OCI-LY7 (cell line): Measurements from ENCODE around the gene JAZF1. TPM values are rescaled to one million over a fixed set of nuclear protein-coding genes. Genes with fewer than 3 reads are reported as not detected.

Experiments
- BruUV-seq: library from RNA; stranded (reverse); fragments of 400-500 nt; replicated peaks from 2 replicates; lab custom pipeline; 2021; lab: Mats Ljungman, UMichigan
- CTCF ChIA-PET: fragments of 300-600 bp; sonication (Branson Sonifier 250); formaldehyde crosslinking; loops from one replicate; lab custom pipeline; 2022; ENCODE audit warnings: antibody characterized with exemption; ENCODE audit not compliant: unreplicated experiment; lab: Charles Lee
- POLR2A ChIA-PET: fragments of 300-600 bp; sonication (Branson Sonifier 250); formaldehyde crosslinking; loops from one replicate; lab custom pipeline; 2022; ENCODE audit warnings: antibody characterized with exemption; lab: Charles Lee
- DNase-seq: peaks from one replicate; pipeline ENCODE4 v3.0.0-alpha.2; 2015; ENCODE audit warnings: low spot score
- H2AFZ ChIP-seq: fragments of 200-600 bp; sonication (generic), shearing (Covaris generic); 2 replicates; pipeline ENCODE4 v1.6.1; 2014; ENCODE audit warnings: mild to moderate bottlenecking, antibody characterized with exemption, low read length, moderate library complexity
- H3K27ac ChIP-seq: fragments of 200-600 bp; sonication (generic); 2 replicates; pipeline ENCODE4 v1.5.1; 2014; ENCODE audit warnings: mixed run types, low read depth, mild to moderate bottlenecking, moderate library complexity, low read length, inconsistent platforms; ENCODE audit not compliant: poor library complexity, severe bottlenecking
- H3K36me3 ChIP-seq: fragments of 200-600 bp; sonication (generic); 2 replicates; pipeline ENCODE4 v1.6.1; 2014; ENCODE audit warnings: mild to moderate bottlenecking, antibody characterized with exemption, low read length, moderate library complexity, mixed read lengths; ENCODE audit not compliant: insufficient read depth
- H3K4me1 ChIP-seq: fragments of 200-600 bp; sonication (generic); 2 replicates; pipeline ENCODE4 v1.5.1; 2014; ENCODE audit warnings: mild to moderate bottlenecking, low read length; ENCODE audit not compliant: insufficient read depth, poor library complexity, severe bottlenecking
- H3K4me2 ChIP-seq: fragments of 200-600 bp; sonication (generic); 2 replicates; pipeline ENCODE4 v1.6.1; 2014; ENCODE audit warnings: mild to moderate bottlenecking, low read length
- H3K4me3 ChIP-seq: fragments of 200-600 bp; sonication (generic); 2 replicates; pipeline ENCODE4 v1.5.1; 2014; ENCODE audit warnings: mild to moderate bottlenecking, low read depth, low read length; ENCODE audit not compliant: poor library complexity, severe bottlenecking
- H3K79me2 ChIP-seq: fragments of 200-600 bp; sonication (generic); 2 replicates; pipeline ENCODE4 v1.6.1; 2016; ENCODE audit warnings: low read depth, mild to moderate bottlenecking, low read length, moderate library complexity, mixed read lengths; ENCODE audit not compliant: insufficient read depth
- H3K9me2 ChIP-seq: fragments of 200-600 bp; sonication (generic); 2 replicates; pipeline ENCODE4 v1.6.1; 2016; ENCODE audit warnings: mild to moderate bottlenecking, low read length, mixed read lengths; ENCODE audit not compliant: insufficient read depth
- H3K9me3 ChIP-seq: fragments of 200-600 bp; sonication (generic); 2 replicates; pipeline ENCODE4 v1.6.1; 2014; ENCODE audit warnings: mild to moderate bottlenecking, mixed run types, low read length, mixed read lengths
- H4K20me1 ChIP-seq: fragments of 200-600 bp; sonication (generic); 2 replicates; pipeline ENCODE4 v1.6.1; 2014; ENCODE audit warnings: mild to moderate bottlenecking, antibody characterized with exemption, low read length, moderate library complexity, mixed read lengths; ENCODE audit not compliant: insufficient read depth
- CTCF ChIP-seq: fragments of 200-600 bp; sonication (generic); conservative IDR thresholded peaks from 2 replicates; pipeline ENCODE4 v1.5.1; 2014; ENCODE audit warnings: mild to moderate bottlenecking, antibody characterized with exemption, low read length, moderate library complexity, mixed read lengths
- EZH2phosphoT487 ChIP-seq: fragments of 200-600 bp; sonication (generic); IDR thresholded peaks from 2 replicates; pipeline ENCODE4 v1.6.1; 2018; ENCODE audit warnings: low read depth, borderline replicate concordance, mild to moderate bottlenecking, mixed run types, antibody characterized with exemption, low read length, moderate library complexity, mixed read lengths
- intact Hi-C: fragments of 100-400 bp; cut with micrococcal nuclease; formaldehyde crosslinking; loops from one replicate; pipeline ENCODE4 v1.10.0; 2022; ENCODE audit not compliant: unreplicated experiment
- total RNA-seq, 2 experiments: library from RNA; depleted of rRNA in 1 of 2; stranded (reverse); fragments of >200 nt in 1 of 2; shearing (Covaris generic) in 1 of 2; gene quantifications; 2 replicates each; pipeline ENCODE4 v1.2.3, GENCODE V29; 2014 to 2022

Gene JAZF1
- total RNA-seq, 2 experiments from 2014 or later = 6.3 to 25.0 TPM

- ChIA-PET CTCF (interaction anchor here (1.4 kb wide), 1 partner anchor 10 kb away, joined by 4 read pairs; no protein-coding TSS in a partner anchor), POLR2A (interaction anchor here (0.9 to 2.3 kb wide), 2 partner anchors 7 to 10 kb away, joined by 3 to 9 read pairs; no protein-coding TSS in a partner anchor)
- Histone ChIP-seq H3K9me2 (no peaks in the 10 kb centered on the region), H3K36me3 (no peaks in the 10 kb centered on the region), H3K4me1 (peaks cover 75% of the 10 kb centered on the region), H3K4me2 (0 out of 2 replicates have a peak overlapping the region, but pooled peaks have one; percentile 10), H3K4me3 (no peak overlapping the region), H3K79me2 (peaks cover 71% of the 10 kb centered on the region), H3K9me3 (no peaks in the 10 kb centered on the region), H4K20me1 (no peaks in the 10 kb centered on the region), H3K27ac (peak overlapping the region; percentile 3), H2AFZ (no peak overlapping the region)
- TF ChIP-seq CTCF (no peak), EZH2phosphoT487 (no peak)
- no TSS peak for BruUV-seq
- intact Hi-C loops = no loop called here
- no peak for DNase-seq
These were observed 5.5 kb downstream of the JAZF1 start for GRCh38 chr7:28174901-28175661.

GRCh38 chr7:28174442-28174841 lies 6.2 kb downstream of the JAZF1 start:
- intact Hi-C loops = no loop called here
- Histone ChIP-seq H3K4me1 (peaks cover 81% of the 10 kb centered on the region), H3K36me3 (no peaks in the 10 kb centered on the region), H4K20me1 (no peaks in the 10 kb centered on the region), H3K27ac (peak overlapping the region; percentile 3), H3K79me2 (peaks cover 72% of the 10 kb centered on the region), H3K9me3 (no peaks in the 10 kb centered on the region), H3K4me3 (no peak overlapping the region), H3K9me2 (no peaks in the 10 kb centered on the region), H2AFZ (no peak overlapping the region), H3K4me2 (0 out of 2 replicates have a peak overlapping the region, but pooled peaks have one; percentile 6)
- ChIA-PET CTCF (no interaction called here), POLR2A (interaction anchor here (0.9 kb wide), 1 partner anchor 9 kb away, joined by 3 read pairs; no protein-coding TSS in a partner anchor)
- DNase-seq = no peak
- no TSS peak for BruUV-seq
- TF ChIP-seq CTCF = no peak
- TF ChIP-seq EZH2phosphoT487 = no peak

DNA sequence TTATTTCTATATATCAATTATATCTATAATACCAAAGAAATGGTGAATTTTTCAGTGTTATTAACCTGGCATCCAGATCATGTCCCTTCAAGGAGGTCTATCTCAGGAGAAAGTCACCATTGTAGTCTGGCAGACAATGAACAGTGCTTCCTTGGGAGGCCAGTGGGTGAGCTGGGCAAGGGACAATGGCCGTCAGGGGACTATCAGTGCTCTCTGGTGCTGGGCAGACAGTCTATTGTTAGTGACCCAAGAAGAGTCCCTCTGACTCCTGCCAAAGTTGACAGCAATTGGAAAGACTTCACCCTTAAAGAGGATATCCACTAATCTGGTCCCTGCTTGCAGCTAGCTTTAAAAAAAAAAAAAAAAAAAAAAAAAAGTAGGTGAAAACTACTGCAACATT lies 7.1 kb downstream of the JAZF1 start:
- no peak overlapping the region for H3K27ac ChIP-seq
- H3K79me2 ChIP-seq = peaks cover 72% of the 10 kb centered on the region
- no peaks in the 10 kb centered on the region for H3K36me3 ChIP-seq
- BruUV-seq = no TSS peak
- no peak overlapping the region for H3K4me2 ChIP-seq
- H3K9me2 ChIP-seq = no peaks in the 10 kb centered on the region
- no peak for DNase-seq
- H3K4me3 ChIP-seq = no peak overlapping the region
- ChIA-PET POLR2A (interaction anchor here (0.6 to 1.3 kb wide), 2 partner anchors 10 to 336 kb away, joined by 5 to 7 read pairs; no protein-coding TSS in a partner anchor), CTCF (no interaction called here)
- no peaks in the 10 kb centered on the region for H4K20me1 ChIP-seq
- peaks cover 82% of the 10 kb centered on the region for H3K4me1 ChIP-seq
- TF ChIP-seq EZH2phosphoT487 (no peak), CTCF (no peak)
- H2AFZ ChIP-seq = no peak overlapping the region
- intact Hi-C loops = no loop called here
- H3K9me3 ChIP-seq = no peaks in the 10 kb centered on the region
